GM15510 (cell line): ENCODE measurements around the gene HILPDA.
A peak's percentile ranks its signal among the peaks of the same experiment; 100 is the strongest.

Experiments
- POLR2A ChIP-seq: IDR thresholded peaks from 3 replicates; pipeline ENCODE4 v1.6.1; 2011; ENCODE audit warnings: borderline replicate concordance; ENCODE audit not compliant: insufficient read length; ENCODE audit errors: extremely low read depth

HILPDA gene, protein sequence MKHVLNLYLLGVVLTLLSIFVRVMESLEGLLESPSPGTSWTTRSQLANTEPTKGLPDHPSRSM

DNA sequence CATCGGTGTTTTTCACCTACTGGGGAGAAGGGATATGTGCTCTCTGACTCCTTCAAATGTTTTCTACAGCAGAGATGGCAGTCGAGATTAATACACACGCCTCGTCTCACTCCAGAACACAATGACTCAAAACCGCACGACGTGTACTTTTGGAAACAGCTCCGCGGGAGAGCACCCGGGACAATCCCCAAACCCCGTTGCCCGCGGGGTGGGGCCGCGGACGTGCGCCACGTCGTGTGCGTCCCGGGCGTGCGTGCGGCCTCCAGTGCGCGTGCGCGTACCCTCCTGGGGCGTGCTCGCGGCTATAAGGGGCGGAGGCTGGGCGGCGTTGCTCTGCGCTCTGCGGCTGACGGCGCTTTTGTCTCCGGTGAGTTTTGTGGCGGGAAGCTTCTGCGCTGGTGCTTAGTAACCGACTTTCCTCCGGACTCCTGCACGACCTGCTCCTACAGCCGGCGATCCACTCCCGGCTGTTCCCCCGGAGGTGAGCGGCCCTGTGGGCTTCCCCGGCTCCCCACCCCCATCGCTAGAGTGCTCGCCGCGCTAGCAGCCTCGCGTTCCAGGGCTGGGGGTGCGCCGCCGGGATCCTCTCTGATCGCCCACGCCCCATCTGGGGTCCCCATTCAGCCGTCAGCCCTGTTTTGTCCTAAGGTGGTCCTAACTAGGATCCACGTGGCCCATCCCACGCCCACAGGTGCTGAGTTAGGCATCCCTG lies at the start of gene HILPDA:
TSS of gene HILPDA (plus strand) at position 336 of the 712 bp plus-strand sequence. CDS start 1,391 bp downstream, outside the sequence.
- TF ChIP-seq POLR2A: peak; percentile 89

DNA sequence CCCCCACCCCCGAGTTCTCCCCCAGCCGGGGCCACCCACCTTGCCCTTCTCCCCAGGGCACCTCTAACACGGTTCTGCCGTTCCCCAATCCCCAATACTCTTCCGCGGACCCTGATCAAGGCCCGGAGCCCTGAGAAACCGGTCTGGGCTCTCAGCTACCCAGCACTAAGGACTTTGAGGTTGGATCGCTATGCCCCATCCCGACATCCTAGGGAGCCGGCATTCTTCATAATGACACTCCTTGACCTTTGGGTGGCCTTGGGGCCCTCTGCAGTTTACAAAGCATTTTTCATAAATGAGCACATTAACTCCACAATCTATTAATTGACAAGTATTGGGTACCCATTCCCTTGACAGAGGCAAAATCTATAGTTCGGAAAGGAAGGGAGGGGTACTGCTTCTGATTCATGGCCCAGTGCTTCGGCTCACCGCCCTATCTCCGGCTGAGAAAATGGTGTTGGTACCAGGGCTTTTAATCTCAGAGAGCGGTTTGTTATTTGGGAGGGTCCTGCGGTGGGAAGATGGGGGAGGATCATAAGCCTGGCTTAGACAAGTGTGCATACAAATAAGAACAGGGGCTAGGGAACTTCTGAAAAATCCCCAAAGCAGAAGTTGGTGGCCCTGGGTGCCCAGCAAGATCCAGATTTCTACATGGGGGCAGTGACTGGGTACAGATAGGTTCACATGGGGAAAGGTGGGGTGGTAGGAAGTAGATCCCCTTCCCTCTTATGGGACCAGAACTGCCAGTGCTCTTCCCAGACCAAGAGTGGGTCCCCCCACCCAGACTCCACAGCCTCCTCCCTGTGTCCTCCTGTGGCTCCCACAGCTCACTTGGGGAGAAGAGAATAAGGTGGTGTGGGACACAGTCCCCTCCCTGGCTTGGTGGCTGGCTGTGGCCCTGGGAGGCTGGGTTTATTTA lies 49.1 kb upstream of the HILPDA start:
- no peak for TF ChIP-seq POLR2A

DNA sequence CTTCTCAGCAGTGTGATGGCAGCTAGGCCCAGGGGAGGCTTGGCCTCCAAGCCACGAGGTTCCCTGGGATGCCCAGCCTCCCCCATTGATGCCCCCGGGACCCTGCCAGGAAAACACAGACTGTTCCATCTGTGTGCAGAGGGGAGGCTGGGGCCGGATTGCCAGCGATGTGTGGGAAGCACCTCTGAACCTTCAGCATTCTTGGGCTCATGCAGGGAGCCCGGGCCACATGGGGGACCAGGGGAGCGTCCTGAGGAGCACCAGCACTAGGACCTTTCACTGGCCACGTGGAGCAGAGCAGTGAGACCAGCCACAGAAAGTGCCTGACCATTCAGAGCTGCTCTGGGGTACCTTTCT lies 48.5 kb upstream of the HILPDA start:
- TF ChIP-seq POLR2A: no peak

DNA sequence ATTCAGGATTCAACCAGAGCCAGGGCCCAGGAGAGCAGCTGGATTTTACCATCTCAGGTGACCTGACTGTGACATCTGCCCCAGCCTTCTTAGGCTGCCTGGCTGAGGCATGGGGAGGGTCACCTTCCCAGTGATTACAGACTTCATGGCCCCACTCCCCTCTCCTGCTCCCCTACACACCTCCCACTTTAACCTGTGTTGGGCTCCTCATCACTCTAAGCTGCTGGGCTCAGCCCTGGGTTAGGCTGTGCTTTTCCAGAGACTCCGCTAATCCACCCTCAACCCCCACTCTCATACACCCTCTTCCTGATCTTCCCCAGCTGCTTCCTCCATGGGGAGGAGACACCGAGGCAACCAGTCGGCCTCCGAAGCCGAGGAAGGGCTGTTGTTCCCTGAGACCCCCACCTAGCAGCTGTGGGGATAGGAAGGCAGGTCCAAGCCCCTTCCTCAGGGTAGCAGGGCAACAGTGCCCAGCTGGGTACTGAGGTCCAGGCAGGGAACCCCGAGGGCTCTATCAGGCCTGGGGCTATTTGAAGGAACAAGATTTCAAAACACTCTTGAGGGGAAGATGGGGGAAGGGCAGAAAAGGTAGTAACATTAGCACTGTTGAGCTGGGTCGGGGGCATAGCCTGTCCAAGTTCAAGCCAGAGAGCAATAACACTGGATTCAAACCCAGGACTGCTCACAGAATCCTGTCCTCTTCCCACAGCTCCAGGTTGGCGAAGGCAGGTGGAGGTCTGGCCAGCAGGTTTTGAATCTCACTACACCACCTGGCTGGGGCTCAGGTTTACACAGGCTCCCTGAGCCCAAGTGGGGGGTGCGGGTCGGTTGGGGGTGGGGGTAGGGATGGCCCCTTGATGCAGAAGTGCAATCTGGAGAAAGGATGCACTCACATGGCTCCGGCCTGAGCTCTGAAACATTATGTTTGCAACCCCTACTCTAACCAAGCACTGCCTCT lies 47.6 kb upstream of the HILPDA start:
- TF ChIP-seq POLR2A: no peak

DNA sequence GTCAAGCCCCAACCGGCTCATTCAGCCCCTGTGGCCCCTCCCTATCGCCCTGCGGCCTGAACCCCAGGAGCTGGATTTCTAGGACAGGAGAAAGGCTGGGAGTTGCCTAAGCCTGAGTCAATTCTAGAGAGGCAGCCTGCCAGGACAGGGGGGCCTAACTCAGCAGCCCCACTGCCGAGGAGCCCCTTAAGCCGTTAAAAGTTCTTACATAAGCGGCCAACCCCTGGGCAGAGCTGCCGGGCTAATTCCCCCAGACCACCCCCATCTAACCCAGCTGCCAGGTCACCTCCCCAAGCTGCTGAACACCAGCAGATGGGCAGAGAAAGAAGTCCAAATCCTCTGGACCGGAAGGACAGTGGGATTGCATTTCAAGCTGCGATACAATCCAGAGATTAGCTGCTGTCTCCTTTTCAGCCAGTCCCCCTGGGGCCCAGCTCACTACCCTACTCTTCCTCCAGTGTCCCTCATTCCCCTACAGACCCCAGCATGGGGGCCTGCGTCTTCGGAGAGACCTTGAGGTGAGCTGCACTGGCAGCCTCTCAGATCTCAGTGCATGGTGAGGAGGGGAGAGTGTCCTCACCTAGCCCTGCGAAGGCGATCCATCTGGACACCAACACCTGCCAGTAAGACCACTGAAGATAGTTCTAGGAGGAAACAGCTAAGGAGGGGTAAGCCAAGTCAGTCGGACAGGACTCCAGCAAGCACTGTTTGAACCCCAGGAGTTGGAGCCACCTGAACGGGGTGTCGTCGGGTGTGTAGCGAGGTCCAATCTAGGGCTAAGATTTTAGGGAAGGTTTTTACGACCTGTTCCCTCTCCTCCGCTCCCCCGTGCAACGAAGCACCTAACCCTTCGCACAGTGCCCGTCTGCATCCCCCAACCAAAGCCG lies 46.7 kb upstream of the HILPDA start:
- TF ChIP-seq POLR2A: no peak

DNA sequence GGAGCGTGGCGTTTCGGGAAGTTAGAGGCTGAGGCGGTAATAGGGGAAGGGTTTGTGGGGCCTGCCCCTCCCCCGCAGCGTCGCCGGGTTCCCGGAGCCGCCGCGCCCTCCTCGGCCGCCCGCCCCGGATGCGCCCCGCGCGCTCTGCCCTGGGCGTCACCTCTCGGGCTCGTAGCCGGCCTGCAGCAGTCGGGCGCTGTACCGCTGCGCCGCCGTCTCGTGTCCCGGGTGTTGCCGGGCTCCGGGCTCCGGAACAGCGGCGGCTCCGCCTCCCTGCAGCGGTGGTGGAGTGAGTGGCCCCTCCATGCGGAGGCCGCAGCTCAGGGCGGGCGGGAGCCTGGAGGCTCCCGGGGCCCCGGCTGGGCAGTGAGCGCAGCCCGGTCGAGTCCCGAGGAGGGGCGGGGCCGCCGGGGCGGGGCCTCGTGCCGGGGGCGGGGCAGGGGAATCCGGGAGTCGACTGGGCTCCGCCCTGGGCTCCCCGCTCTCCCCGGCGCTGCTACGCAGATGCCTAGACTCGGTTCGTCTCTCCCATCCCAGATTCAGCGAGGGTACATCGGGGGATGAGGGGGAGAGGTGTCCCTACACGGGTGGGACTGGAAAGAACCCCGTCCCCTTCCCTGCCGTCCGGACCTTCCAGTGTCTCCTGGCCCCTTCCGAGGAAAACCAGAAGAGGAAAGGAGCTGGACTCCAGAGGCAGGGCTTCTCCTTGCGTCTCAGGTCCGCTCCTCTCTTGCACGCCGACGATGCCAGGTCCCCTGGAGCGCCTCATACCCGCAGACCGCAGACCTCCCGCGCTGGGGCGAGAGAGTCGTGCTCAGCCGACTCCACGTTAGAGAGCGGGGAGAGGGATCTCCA lies 45.9 kb upstream of the HILPDA start, which contains the start of gene IMPDH1:
TSS of gene IMPDH1 (minus strand) at position 387 of the 855 bp plus-strand sequence. CDS start at position 306, 81 bp downstream.
- TF ChIP-seq POLR2A: peak; percentile 55

DNA sequence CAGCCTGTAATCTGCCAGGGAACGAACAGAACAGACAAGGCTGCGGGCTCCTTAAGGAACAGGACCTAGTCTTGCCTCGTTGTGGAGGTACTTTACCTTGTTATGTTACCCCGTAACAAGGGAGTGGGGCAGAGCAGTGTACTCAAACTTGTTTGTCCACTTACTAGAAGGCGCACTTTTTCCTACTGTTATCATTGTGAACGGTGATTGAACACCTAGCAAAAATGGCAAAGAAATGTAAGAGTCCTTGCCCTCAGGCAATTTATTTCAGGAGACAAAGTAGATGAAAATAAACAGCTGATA lies 45.3 kb upstream of the HILPDA start:
- TF ChIP-seq POLR2A: no peak

DNA sequence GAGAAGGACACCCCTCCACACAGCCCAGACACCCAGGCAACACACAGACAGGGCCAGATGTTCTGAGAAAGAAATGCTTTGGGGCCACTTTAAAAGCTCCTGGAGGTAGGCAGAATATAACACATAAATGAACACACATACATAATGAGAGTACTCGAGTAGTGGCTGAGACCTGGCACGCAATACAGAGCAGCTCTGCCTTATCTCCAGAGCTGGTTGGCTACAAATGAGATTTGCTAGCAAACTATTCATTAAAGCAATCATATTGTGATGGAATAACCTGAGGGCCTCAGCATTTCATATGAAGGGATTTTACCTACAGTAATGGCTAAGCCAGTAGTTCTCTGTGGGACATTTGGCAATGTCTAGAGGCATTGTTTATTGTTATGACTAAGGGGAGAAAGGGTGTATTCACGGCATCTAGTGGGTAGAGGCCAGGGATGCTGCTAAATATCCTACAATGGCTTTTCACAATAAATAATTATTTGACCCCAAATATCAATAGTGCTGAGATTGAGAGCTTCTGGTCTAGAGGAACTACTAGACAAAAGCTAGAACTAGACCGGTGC lies 40.4 kb upstream of the HILPDA start:
- no peak for TF ChIP-seq POLR2A

DNA sequence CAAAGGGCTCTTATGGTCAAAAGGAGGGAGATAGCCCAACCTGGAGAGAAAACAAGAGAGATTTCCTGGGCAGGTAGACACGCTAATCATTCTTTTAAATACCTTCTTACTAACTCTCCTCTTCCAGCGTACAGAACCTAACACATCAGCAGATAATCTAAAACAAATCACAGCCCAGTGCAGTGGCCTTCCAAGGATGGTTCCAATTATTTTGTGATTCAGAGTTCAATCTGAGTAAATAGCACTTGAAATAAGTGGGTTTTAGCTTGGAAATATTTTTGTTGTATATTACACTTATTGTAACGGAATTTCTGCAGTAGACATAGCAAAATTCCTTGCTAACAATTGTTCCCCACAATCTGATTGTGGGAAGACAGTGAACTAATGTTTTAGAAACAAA lies 38.6 kb upstream of the HILPDA start:
- TF ChIP-seq POLR2A: no peak

DNA sequence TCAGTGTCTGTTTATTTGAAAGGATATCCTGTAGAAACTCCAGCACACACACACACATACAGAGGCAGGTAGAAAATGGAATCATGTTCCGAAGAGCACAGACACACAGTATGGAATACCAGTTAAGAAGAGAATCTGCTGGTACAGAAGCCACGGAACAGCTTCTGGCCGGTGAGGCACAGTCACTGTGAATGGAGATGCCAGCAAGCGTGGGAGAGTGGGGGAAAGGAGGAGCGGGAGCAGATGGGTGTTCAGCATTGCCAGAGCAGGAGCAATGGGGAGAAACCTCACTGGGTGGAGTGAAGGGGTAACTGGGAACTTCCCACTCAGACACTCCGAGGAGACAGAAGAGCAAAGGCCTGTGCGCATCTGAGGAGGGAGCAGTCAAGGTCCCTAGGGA lies 36.4 kb upstream of the HILPDA start:
- TF ChIP-seq POLR2A: no peak

DNA sequence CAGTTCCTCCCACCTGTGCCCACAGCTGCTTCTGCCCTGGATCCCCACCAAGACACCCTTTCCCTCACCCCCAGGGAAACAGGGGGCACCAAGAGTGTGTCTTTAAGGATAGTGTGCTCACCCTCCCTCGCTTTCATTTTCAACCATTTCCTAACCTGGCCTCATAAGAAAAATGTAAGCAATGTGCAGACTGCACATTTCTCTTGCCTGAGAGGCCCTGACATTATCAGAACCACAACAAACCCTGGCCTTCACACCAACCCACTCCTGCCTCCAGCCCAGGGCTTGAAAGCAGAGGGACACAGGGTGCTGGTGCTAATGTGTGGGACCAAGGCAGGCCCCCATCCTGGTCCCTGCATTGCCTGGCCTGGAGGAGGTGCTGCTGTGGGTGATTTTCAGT lies 34.9 kb upstream of the HILPDA start:
- TF ChIP-seq POLR2A: no peak

DNA sequence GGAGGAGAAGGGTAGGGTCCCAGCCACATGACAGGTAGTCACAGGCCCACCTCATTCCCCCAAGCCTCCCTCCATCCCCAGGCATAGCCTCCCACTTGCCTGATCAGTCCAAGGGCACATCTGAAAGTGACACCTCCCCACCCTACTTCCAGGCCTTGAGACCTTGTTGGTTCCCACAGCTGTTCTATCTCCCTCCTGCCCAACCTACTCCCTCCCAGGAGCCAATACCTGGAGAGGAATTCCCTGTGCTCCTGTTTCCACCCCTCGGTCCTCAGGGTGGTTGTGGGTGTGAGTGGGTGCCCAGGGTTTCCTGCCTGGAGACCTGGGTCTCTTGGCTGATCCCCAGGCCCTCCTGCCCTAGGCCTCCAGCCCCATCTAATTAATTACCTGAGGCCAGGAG lies 34.3 kb upstream of the HILPDA start:
- TF ChIP-seq POLR2A: no peak
